Activated naive CD4-positive, alpha-beta T cell treated with anti-CD3 and anti-CD28 coated beads, Interleukin-2, amount 10 ng/mL, durations not matched to agents 7 days and 5 days (primary cell): Measurements from ENCODE around the gene COX6A2.
"Not testable (repeated sequence)": the region's sequence is repeated elsewhere in the genome, so short reads cannot be mapped to it uniquely, and the experiment has no call there.

ENCODE experiments used
- CTCF ChIA-PET: fragments of 350-600 bp; sonication (Branson Sonifier 250); formaldehyde crosslinking; loops from one replicate; lab custom pipeline; 2021; ENCODE audit warnings: antibody characterized with exemption; lab: Charles Lee
- DNase-seq: peaks from one replicate; pipeline ENCODE4 v3.0.0-alpha.2; 2020
- H3K27ac Mint-ChIP-seq: one replicate; pipeline ENCODE4 v1.8.0; 2021; ENCODE audit warnings: mild to moderate bottlenecking, moderate library complexity, mixed read lengths
- H3K27me3 Mint-ChIP-seq: one replicate; pipeline ENCODE4 v1.8.0; 2021; ENCODE audit warnings: mild to moderate bottlenecking, mixed read lengths
- H3K36me3 Mint-ChIP-seq: one replicate; pipeline ENCODE4 v1.8.0; 2021; ENCODE audit warnings: mixed read lengths
- H3K4me1 Mint-ChIP-seq: one replicate; pipeline ENCODE4 v1.8.0; 2021; ENCODE audit warnings: mixed read lengths
- H3K4me3 Mint-ChIP-seq: one replicate; pipeline ENCODE4 v1.8.0; 2021; ENCODE audit warnings: mild to moderate bottlenecking, moderate library complexity, mixed read lengths
- H3K9me3 Mint-ChIP-seq: one replicate; pipeline ENCODE4 v1.8.0; 2021; ENCODE audit warnings: mixed read lengths

Gene COX6A2

GRCh38 chr16:31417916-31418315 lies 10.2 kb downstream of the COX6A2 start:
- CTCF ChIA-PET = no interaction called here
- H3K4me1 Mint-ChIP-seq = peaks cover 24% of the 10 kb centered on the region
- DNase-seq = no peak

GRCh38 chr16:31417036-31417435 lies 11.1 kb downstream of the COX6A2 start:
- CTCF ChIA-PET, H3K4me3 Mint-ChIP-seq, H3K27ac Mint-ChIP-seq, H3K9me3 Mint-ChIP-seq, DNase-seq, H3K36me3 Mint-ChIP-seq: not testable (repeated sequence)
- Mint-ChIP-seq H3K4me1 (peaks cover 18% of the 10 kb centered on the region), H3K27me3 (peaks cover 22% of the 10 kb centered on the region)

More at GRCh38 chr16:31417916-31418315, 10.2 kb downstream of the COX6A2 start:
- no peaks in the 10 kb centered on the region for H3K36me3 Mint-ChIP-seq
- peaks cover 28% of the 10 kb centered on the region for H3K27me3 Mint-ChIP-seq
- H3K27ac Mint-ChIP-seq = no peak overlapping the region
- no peak overlapping the region for H3K4me3 Mint-ChIP-seq
- no peaks in the 10 kb centered on the region for H3K9me3 Mint-ChIP-seq

- Mint-ChIP-seq H3K4me1 (peaks cover 13% of the 10 kb centered on the region), H3K27ac (no peak overlapping the region), H3K9me3 (no peaks in the 10 kb centered on the region), H3K4me3 (no peak overlapping the region), H3K27me3 (peaks cover 22% of the 10 kb centered on the region), H3K36me3 (no peaks in the 10 kb centered on the region)
- DNase-seq = no peak
- CTCF ChIA-PET = no interaction called here
Measured at GRCh38 chr16:31416371-31416770, 11.8 kb downstream of the COX6A2 start.

GRCh38 chr16:31414706-31415105 lies 13.5 kb downstream of the COX6A2 start:
- peaks cover 22% of the 10 kb centered on the region for H3K27me3 Mint-ChIP-seq
- CTCF ChIA-PET = no interaction called here
- no peak overlapping the region for H3K27ac Mint-ChIP-seq
- H3K4me3 Mint-ChIP-seq = no peak overlapping the region
- H3K36me3 Mint-ChIP-seq = no peaks in the 10 kb centered on the region
- DNase-seq = no peak
- no peaks in the 10 kb centered on the region for H3K9me3 Mint-ChIP-seq
- peaks cover 3% of the 10 kb centered on the region for H3K4me1 Mint-ChIP-seq

- Mint-ChIP-seq H3K4me1 (peaks cover 3% of the 10 kb centered on the region), H3K36me3 (no peaks in the 10 kb centered on the region), H3K4me3 (no peak overlapping the region), H3K27ac (no peak overlapping the region), H3K9me3 (no peaks in the 10 kb centered on the region), H3K27me3 (peaks cover 22% of the 10 kb centered on the region)
- no peak for DNase-seq
- CTCF ChIA-PET = no interaction called here
Measured at GRCh38 chr16:31413943-31414342, 14.2 kb downstream of the COX6A2 start.

GRCh38 chr16:31413381-31413780 lies 14.8 kb downstream of the COX6A2 start:
- Mint-ChIP-seq H3K4me1 (peaks cover 3% of the 10 kb centered on the region), H3K27ac (no peak overlapping the region), H3K9me3 (no peaks in the 10 kb centered on the region), H3K36me3 (no peaks in the 10 kb centered on the region), H3K4me3 (no peak overlapping the region), H3K27me3 (peaks cover 23% of the 10 kb centered on the region)
- no peak for DNase-seq
- CTCF ChIA-PET = no interaction called here

GRCh38 chr16:31412750-31413149 lies 15.4 kb downstream of the COX6A2 start:
- H3K27ac Mint-ChIP-seq = no peak overlapping the region
- DNase-seq = no peak
- peaks cover 27% of the 10 kb centered on the region for H3K27me3 Mint-ChIP-seq
- CTCF ChIA-PET = no interaction called here
- no peaks in the 10 kb centered on the region for H3K36me3 Mint-ChIP-seq
- peaks cover 3% of the 10 kb centered on the region for H3K4me1 Mint-ChIP-seq
- H3K9me3 Mint-ChIP-seq = no peaks in the 10 kb centered on the region
- no peak overlapping the region for H3K4me3 Mint-ChIP-seq

- Mint-ChIP-seq H3K27ac (no peak overlapping the region), H3K36me3 (no peaks in the 10 kb centered on the region), H3K27me3 (peaks cover 30% of the 10 kb centered on the region), H3K4me1 (peaks cover 3% of the 10 kb centered on the region), H3K9me3 (no peaks in the 10 kb centered on the region), H3K4me3 (no peak overlapping the region)
- no peak for DNase-seq
- CTCF ChIA-PET = interaction anchor here (1.1 kb wide), 1 partner anchor 16 kb away, joined by 3 read pairs; no protein-coding TSS in a partner anchor
Measured at GRCh38 chr16:31411024-31411844, 16.9 kb downstream of the COX6A2 start.

GRCh38 chr16:31410082-31410481 lies 18.1 kb downstream of the COX6A2 start:
- peaks cover 23% of the 10 kb centered on the region for H3K27me3 Mint-ChIP-seq
- no peaks in the 10 kb centered on the region for H3K9me3 Mint-ChIP-seq
- peaks cover 1% of the 10 kb centered on the region for H3K4me1 Mint-ChIP-seq
- H3K36me3 Mint-ChIP-seq = no peaks in the 10 kb centered on the region
- DNase-seq = no peak
- no peak overlapping the region for H3K27ac Mint-ChIP-seq
- H3K4me3 Mint-ChIP-seq = no peak overlapping the region
- CTCF ChIA-PET = no interaction called here

GRCh38 chr16:31409433-31409832 lies 18.7 kb downstream of the COX6A2 start:
- DNase-seq = no peak
- Mint-ChIP-seq H3K4me1 (no peaks in the 10 kb centered on the region), H3K27ac (no peak overlapping the region), H3K36me3 (no peaks in the 10 kb centered on the region), H3K4me3 (no peak overlapping the region), H3K27me3 (peaks cover 17% of the 10 kb centered on the region), H3K9me3 (no peaks in the 10 kb centered on the region)
- CTCF ChIA-PET = no interaction called here

- no peak for DNase-seq
- Mint-ChIP-seq H3K27me3 (peaks cover 11% of the 10 kb centered on the region), H3K4me1 (peaks cover 2% of the 10 kb centered on the region), H3K36me3 (no peaks in the 10 kb centered on the region), H3K9me3 (no peaks in the 10 kb centered on the region), H3K27ac (peak overlapping the region; percentile 17), H3K4me3 (no peak overlapping the region)
- CTCF ChIA-PET = interaction anchor here (1.0 kb wide), 1 partner anchor 40 kb away, joined by 3 read pairs; no protein-coding TSS in a partner anchor
Measured at GRCh38 chr16:31407406-31407805, 20.8 kb downstream of the COX6A2 start.

GRCh38 chr16:31404353-31405064 lies 23.7 kb downstream of the COX6A2 start:
- Mint-ChIP-seq H3K9me3 (peaks cover 7% of the 10 kb centered on the region), H3K27me3 (peaks cover 11% of the 10 kb centered on the region), H3K27ac (no peak overlapping the region), H3K4me1 (peaks cover 9% of the 10 kb centered on the region), H3K36me3 (peaks cover 3% of the 10 kb centered on the region), H3K4me3 (no peak overlapping the region)
- DNase-seq = no peak
- CTCF ChIA-PET = no interaction called here

- CTCF ChIA-PET = no interaction called here
Measured at GRCh38 chr16:31403590-31404352, 24.4 kb downstream of the COX6A2 start.

GRCh38 chr16:31402687-31403086 lies 25.5 kb downstream of the COX6A2 start:
- peaks cover 15% of the 10 kb centered on the region for H3K4me1 Mint-ChIP-seq
- H3K4me3 Mint-ChIP-seq = no peak overlapping the region
- H3K9me3 Mint-ChIP-seq = peaks cover 13% of the 10 kb centered on the region
- no peak overlapping the region for H3K27ac Mint-ChIP-seq
- peaks cover 6% of the 10 kb centered on the region for H3K27me3 Mint-ChIP-seq
- no peak for DNase-seq
- H3K36me3 Mint-ChIP-seq = peaks cover 7% of the 10 kb centered on the region
- CTCF ChIA-PET = interaction anchor here (0.7 kb wide), 1 partner anchor 19 kb away, joined by 3 read pairs; no protein-coding TSS in a partner anchor

More at GRCh38 chr16:31403590-31404352, 24.4 kb downstream of the COX6A2 start:
- DNase-seq = no peak
- Mint-ChIP-seq H3K27me3 (peaks cover 11% of the 10 kb centered on the region), H3K9me3 (peaks cover 13% of the 10 kb centered on the region), H3K4me1 (peaks cover 15% of the 10 kb centered on the region), H3K36me3 (peaks cover 7% of the 10 kb centered on the region), H3K4me3 (no peak overlapping the region), H3K27ac (no peak overlapping the region)
